NB4 (cell line): ENCODE results near the gene FREM1.

Experiments used
- DNase-seq: peaks from one replicate; pipeline ENCODE4 v3.0.0; 2010; ENCODE audit warnings: low read depth
- H3K4me3 ChIP-seq: one replicate; pipeline ENCODE4 v1.5.1; 2011; ENCODE audit warnings: mild to moderate bottlenecking, low read depth, low read length, moderate library complexity
- CTCF ChIP-seq: IDR thresholded peaks from one replicate; pipeline ENCODE4 v1.5.1; 2012; ENCODE audit warnings: low read depth, low read length
- MAX ChIP-seq: IDR thresholded peaks from 2 replicates; pipeline ENCODE4 v1.6.1; 2011; ENCODE audit warnings: low read depth, low read length
- MYC ChIP-seq: IDR thresholded peaks from 2 replicates; pipeline ENCODE4 v1.6.1; 2011; ENCODE audit warnings: low read depth, low read length
- POLR2A ChIP-seq: IDR thresholded peaks from 2 replicates; pipeline ENCODE4 v1.6.1; 2011; ENCODE audit warnings: mild to moderate bottlenecking; ENCODE audit not compliant: insufficient read length; ENCODE audit errors: extremely low read depth

FREM1 gene

DNA sequence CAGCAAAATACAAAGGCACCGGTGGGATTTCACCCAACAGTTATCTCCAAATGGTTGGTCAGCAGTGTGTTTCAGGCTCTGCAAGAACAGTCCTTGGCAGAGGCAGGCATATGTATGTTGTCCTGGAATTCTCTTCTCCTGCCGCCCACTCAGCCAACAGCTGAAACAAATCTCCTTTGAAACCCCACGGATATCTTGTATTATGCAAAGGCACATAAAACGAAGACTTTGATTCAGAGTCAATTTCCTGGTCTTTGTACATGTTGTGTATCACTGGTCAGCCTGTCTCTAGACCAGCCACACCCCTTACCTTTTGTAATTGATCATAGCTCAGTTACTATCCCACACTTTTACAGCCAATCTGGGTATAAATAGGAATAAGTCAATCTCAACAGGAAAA is 29.2 kb downstream of the FREM1 start:
- TF ChIP-seq MAX (no peak), POLR2A (no peak), CTCF (no peak), MYC (no peak)
- H3K4me3 ChIP-seq, result no peak overlapping the region
- no peak for DNase-seq

DNA sequence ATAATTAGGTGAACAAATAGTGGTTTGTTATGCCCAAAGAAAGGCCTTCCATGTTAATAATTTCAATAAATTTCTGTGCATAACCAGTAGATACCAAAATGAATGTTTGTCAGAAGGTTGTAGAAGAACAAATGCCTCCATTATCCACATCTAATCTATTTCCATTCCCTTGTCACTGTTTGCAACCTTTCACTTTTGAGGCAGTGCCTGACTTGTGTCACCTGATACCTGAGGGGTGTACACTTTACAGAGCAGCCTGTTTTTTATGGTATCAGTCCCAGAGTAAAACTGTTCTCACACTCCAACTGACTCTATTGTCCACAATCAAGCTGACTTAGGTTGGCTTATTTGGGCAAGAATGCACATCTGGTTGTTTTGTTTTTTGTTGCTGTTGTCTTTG is 40.1 kb downstream of the FREM1 start:
- H3K4me3 ChIP-seq, result no peak overlapping the region
- no peak for DNase-seq
- TF ChIP-seq CTCF, result no peak
- no peak for TF ChIP-seq MAX
- TF ChIP-seq POLR2A, result no peak
- TF ChIP-seq MYC, result no peak

GRCh38 chr9:14869671-14870070 is 40.6 kb downstream of the FREM1 start:
- no peak overlapping the region for H3K4me3 ChIP-seq
- TF ChIP-seq MYC (no peak), CTCF (no peak), MAX (no peak), POLR2A (no peak)
- DNase-seq, result no peak

DNA sequence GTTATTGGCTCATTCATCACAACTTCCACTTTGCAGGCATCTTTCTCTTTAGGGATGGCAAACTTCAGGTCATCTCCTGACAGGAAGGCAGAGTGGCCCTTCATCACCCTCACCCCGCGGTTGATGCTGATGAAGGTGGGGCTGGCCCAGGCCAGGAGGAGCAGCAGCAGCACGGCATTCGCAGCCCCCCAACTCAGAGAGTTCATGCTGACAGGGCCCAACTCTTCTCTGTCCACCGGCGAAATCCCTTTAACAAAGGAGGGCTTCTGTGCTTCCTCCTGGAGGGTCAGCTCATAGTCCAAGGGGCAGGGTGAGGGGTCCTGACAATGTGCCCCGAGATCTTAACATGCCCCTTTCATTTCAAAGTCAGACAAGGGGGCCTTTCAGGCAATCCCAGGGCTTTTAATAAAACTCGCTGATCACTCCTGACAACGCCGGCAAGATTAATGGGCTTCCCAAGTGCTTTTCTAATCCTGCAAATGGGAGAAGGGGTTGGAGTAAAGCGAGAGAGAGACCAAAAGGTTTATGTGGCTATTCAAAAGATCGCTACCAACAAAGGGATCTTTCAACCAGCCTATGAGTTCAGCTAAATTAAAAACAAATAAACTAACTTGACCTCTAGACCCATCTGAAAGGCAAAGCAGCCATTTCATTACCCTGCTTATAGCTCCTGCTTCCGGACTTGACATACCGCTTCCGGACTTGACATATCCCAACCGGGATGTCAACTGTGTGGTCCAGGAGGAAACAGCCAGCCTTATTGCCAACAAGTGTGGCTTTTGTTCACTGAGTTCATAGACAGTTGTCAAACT is 41.2 kb downstream of the FREM1 start:
- DNase-seq, result no peak
- TF ChIP-seq POLR2A (no peak), MYC (no peak), CTCF (no peak)
- H3K4me3 ChIP-seq, result no peak overlapping the region

GRCh38 chr9:14868418-14868771 is 41.8 kb downstream of the FREM1 start:
- no peak overlapping the region for H3K4me3 ChIP-seq
- DNase-seq, result no peak
- no peak for TF ChIP-seq MAX
- no peak for TF ChIP-seq POLR2A
- no peak for TF ChIP-seq CTCF
